Dendritic cell treated with granulocyte-macrophage colony-stimulating factor and Interleukin-4, amounts not matched to agents 40 ng/mL and 50 ng/mL, for 4 days (primary cell): ENCODE results near the gene FGD2.

Experiments
- H3K27ac Mint-ChIP-seq: one replicate; pipeline ENCODE4 v1.8.0; 2022; ENCODE audit warnings: mild to moderate bottlenecking, mixed read lengths
- H3K27me3 Mint-ChIP-seq: one replicate; pipeline ENCODE4 v1.8.0; 2022; ENCODE audit warnings: mild to moderate bottlenecking, mixed read lengths
- H3K36me3 Mint-ChIP-seq: one replicate; pipeline ENCODE4 v1.8.0; 2022; ENCODE audit warnings: low read depth, mixed read lengths
- H3K4me1 Mint-ChIP-seq: one replicate; pipeline ENCODE4 v1.8.0; 2022; ENCODE audit warnings: low read depth, mixed read lengths
- H3K4me3 Mint-ChIP-seq: one replicate; pipeline ENCODE4 v1.8.0; 2022; ENCODE audit warnings: mild to moderate bottlenecking, moderate library complexity, mixed read lengths
- H3K9me3 Mint-ChIP-seq: one replicate; pipeline ENCODE4 v1.8.0; 2022; ENCODE audit warnings: mixed read lengths
- intact Hi-C: fragments of 100-400 bp; cut with micrococcal nuclease; formaldehyde crosslinking; loops from one replicate; pipeline ENCODE4 v1.15.0; 2022

The FGD2 gene

GRCh38 chr6:37011656-37012378, 6.4 kb downstream of the FGD2 start:
- Mint-ChIP-seq H3K27ac (peak overlapping the region; percentile 86), H3K4me1 (peaks cover 84% of the 10 kb centered on the region), H3K9me3 (no peaks in the 10 kb centered on the region), H3K27me3 (no peaks in the 10 kb centered on the region), H3K4me3 (no peak overlapping the region), H3K36me3 (peaks cover 99% of the 10 kb centered on the region)
- intact Hi-C loops: no loop called here

DNA sequence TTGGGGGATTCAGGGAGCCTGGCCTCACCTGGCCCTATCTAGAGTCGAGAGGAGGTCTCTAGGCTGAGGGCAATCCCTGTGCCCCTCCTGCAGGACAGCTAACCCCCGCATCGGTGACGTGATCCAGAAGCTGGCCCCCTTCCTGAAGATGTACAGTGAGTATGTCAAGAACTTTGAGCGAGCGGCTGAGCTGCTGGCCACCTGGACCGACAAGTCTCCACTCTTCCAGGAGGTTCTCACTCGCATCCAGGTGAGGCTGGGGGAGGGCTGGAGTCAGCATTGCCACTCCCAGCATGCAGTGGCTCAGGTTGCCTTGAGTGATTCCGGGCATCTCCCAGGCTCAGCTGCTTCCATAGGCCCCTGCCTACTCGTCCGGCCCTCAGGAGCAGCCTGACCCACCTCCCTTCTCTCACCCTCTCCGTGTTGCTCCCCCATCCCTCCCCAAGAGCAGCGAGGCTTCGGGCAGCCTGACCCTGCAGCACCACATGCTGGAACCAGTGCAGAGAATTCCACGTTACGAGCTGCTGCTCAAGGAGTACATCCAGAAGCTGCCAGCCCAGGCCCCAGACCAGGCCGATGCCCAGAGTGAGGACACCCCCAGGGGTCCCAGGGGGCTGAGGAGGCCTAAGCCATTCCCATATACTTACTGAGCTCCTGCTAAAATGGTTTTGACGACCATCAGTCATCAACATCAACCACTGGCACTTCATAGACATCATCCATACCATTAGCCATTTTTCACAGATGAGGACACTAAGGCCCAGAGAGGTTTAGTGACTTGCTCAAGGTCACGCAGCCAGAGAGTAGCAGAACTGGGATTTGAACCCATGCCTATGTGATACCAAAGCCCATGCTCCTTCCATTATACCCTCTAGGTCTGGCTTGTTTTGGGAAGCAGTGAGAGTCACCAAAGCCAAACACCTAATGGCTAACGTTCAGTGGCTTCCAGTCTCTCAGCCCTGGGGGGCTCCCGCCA, 8.3 kb downstream of the FGD2 start:
- Mint-ChIP-seq H3K9me3 (no peaks in the 10 kb centered on the region), H3K27me3 (no peaks in the 10 kb centered on the region), H3K4me3 (no peak overlapping the region), H3K36me3 (peaks cover 99% of the 10 kb centered on the region), H3K27ac (peak overlapping the region; percentile 52), H3K4me1 (peaks cover 90% of the 10 kb centered on the region)
- intact Hi-C loops: no loop called here

- Mint-ChIP-seq H3K27ac (peak overlapping the region; percentile 56), H3K9me3 (no peaks in the 10 kb centered on the region), H3K27me3 (no peaks in the 10 kb centered on the region), H3K4me3 (no peak overlapping the region), H3K4me1 (peaks cover 90% of the 10 kb centered on the region), H3K36me3 (peaks cover 99% of the 10 kb centered on the region)
- intact Hi-C loops: loop anchor here (5.0 kb wide), 1 partner anchor 37 kb away; no protein-coding TSS in a partner anchor
These were observed 9.2 kb downstream of the FGD2 start for GRCh38 chr6:37014667-37015066.

DNA sequence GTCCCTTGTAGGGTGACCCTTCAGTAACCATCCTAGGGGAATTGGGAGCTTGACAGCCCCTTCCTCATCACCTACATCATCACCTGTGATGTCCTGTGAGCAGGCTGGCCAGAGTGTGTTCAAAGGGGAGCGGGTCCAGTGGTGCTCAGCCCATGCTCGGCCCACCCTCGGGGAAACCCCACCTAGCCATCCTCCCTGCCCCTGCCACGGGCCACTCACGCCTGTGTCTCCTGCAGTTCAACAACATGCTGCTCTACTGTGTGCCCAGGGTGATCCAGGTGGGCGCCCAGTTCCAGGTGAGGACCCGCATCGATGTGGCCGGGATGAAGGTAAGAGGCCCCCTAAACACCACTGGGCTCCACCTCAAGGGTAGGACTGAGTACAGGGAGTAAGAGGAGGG, 10.1 kb downstream of the FGD2 start:
- Mint-ChIP-seq H3K36me3 (peaks cover 99% of the 10 kb centered on the region), H3K4me3 (no peak overlapping the region), H3K9me3 (no peaks in the 10 kb centered on the region), H3K27ac (peak overlapping the region; percentile 56), H3K27me3 (no peaks in the 10 kb centered on the region), H3K4me1 (peaks cover 86% of the 10 kb centered on the region)
- intact Hi-C loops: loop anchor here (5.0 kb wide), 1 partner anchor 38 kb away; no protein-coding TSS in a partner anchor

- peak overlapping the region; percentile 44 for H3K27ac Mint-ChIP-seq
- H3K36me3 Mint-ChIP-seq: peaks cover 99% of the 10 kb centered on the region
- H3K27me3 Mint-ChIP-seq: no peaks in the 10 kb centered on the region
- intact Hi-C loops: loop anchor here (5.0 kb wide), 1 partner anchor 40 kb away; no protein-coding TSS in a partner anchor
- peaks cover 86% of the 10 kb centered on the region for H3K4me1 Mint-ChIP-seq
- H3K9me3 Mint-ChIP-seq: no peaks in the 10 kb centered on the region
- no peak overlapping the region for H3K4me3 Mint-ChIP-seq
These were observed 11.5 kb downstream of the FGD2 start for GRCh38 chr6:37016995-37017394.

DNA sequence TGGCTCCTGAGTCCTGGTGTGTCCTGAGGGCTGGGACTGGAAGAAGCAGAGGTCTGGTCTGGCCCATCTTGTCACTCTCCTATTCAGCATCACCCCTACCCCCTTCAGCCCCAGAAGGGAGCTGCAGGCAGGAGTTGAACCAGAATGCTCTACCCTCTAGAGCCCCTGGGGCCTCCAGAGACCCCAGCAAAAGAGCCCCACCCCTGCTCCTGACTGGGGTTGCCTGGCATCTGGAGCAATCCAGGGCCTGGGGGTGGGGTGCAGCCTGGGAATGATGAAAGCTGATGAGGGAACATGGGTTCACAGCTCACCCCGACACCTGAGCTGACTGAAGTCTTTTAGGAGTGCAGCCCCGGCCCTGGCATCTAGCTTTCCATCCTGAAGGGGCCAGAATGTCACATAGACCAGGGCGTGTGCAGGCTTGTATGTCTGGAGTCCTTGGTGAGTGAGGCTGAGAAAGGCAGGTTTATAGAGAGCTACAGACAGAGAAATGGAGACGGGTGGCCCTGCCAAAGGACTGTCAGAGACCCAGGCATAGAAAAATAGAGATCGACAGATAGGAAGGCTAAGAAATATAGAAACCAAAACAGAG, 12.2 kb downstream of the FGD2 start:
- H3K27me3 Mint-ChIP-seq: no peaks in the 10 kb centered on the region
- peaks cover 88% of the 10 kb centered on the region for H3K4me1 Mint-ChIP-seq
- H3K4me3 Mint-ChIP-seq: no peak overlapping the region

GRCh38 chr6:37018198-37019064, 13.0 kb downstream of the FGD2 start:
- Mint-ChIP-seq H3K4me3 (no peak overlapping the region), H3K27ac (peak overlapping the region; percentile 1), H3K36me3 (peaks cover 99% of the 10 kb centered on the region), H3K9me3 (no peaks in the 10 kb centered on the region), H3K4me1 (peaks cover 88% of the 10 kb centered on the region), H3K27me3 (no peaks in the 10 kb centered on the region)
- intact Hi-C loops: loop anchor here (1.0 to 5.0 kb wide), 3 partner anchors 41 to 252 kb away; no protein-coding TSS in a partner anchor

More for the DNA sequence above, 12.2 kb downstream of the FGD2 start:
- intact Hi-C loops: loop anchor here (1.0 to 5.0 kb wide), 3 partner anchors 40 to 251 kb away; no protein-coding TSS in a partner anchor
- peaks cover 99% of the 10 kb centered on the region for H3K36me3 Mint-ChIP-seq
- peak overlapping the region; percentile 1 for H3K27ac Mint-ChIP-seq
- no peaks in the 10 kb centered on the region for H3K9me3 Mint-ChIP-seq

DNA sequence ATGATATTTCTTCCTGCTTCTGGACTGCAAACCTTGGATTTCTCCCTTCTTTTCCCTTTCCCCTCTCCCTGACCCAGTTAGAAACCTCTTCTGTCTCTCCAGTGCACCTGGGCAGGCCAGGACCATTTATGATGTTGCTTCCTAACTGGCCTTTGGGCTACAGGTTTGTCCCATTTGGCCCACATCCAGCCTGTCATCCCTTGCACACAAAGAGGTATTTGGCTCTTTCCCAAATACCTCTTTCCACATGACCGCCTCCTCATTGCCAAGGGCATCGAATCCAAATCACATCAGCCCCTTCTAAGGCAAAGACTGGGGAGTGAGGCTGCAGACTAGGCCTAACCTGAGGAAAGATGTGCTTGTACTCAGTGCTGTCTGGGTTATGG, 13.6 kb downstream of the FGD2 start:
- H3K36me3 Mint-ChIP-seq: peaks cover 99% of the 10 kb centered on the region
- H3K27me3 Mint-ChIP-seq: no peaks in the 10 kb centered on the region
- H3K4me1 Mint-ChIP-seq: peaks cover 82% of the 10 kb centered on the region
- H3K9me3 Mint-ChIP-seq: no peaks in the 10 kb centered on the region
- no peak overlapping the region for H3K4me3 Mint-ChIP-seq
- H3K27ac Mint-ChIP-seq: no peak overlapping the region
- intact Hi-C loops: loop anchor here (5.0 kb wide), 1 partner anchor 42 kb away; no protein-coding TSS in a partner anchor

DNA sequence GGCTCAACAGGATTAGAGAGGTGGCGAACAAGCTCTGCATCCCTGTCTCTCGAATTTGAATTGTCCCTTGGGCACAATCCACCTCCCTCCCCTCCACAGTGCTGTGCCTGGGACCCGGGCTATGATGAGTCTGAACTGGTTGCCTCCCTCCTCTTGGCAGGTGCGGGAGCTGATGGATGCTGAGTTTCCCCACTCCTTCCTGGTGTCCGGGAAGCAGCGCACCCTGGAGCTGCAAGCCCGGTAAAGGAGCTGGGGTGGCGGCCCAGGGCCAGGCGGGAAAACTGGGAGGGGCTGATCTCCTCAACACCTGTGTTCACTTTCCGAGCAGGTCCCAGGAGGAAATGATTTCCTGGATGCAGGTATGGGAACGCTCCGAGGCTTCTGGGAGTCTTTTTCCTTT, 14.9 kb downstream of the FGD2 start:
- Mint-ChIP-seq H3K27me3 (no peaks in the 10 kb centered on the region), H3K4me1 (peaks cover 77% of the 10 kb centered on the region), H3K9me3 (no peaks in the 10 kb centered on the region), H3K27ac (no peak overlapping the region), H3K36me3 (peaks cover 99% of the 10 kb centered on the region), H3K4me3 (no peak overlapping the region)
- intact Hi-C loops: no loop called here

GRCh38 chr6:37020812-37021211, 15.4 kb downstream of the FGD2 start:
- intact Hi-C loops: no loop called here
- H3K27ac Mint-ChIP-seq: no peak overlapping the region

GRCh38 chr6:37021356-37022129, 16.1 kb downstream of the FGD2 start:
- Mint-ChIP-seq H3K27ac (peak overlapping the region; percentile 9), H3K4me3 (no peak overlapping the region), H3K27me3 (no peaks in the 10 kb centered on the region), H3K9me3 (no peaks in the 10 kb centered on the region), H3K36me3 (peaks cover 100% of the 10 kb centered on the region), H3K4me1 (peaks cover 77% of the 10 kb centered on the region)
- intact Hi-C loops: no loop called here

More at GRCh38 chr6:37020812-37021211, 15.4 kb downstream of the FGD2 start:
- Mint-ChIP-seq H3K9me3 (no peaks in the 10 kb centered on the region), H3K36me3 (peaks cover 99% of the 10 kb centered on the region), H3K4me3 (no peak overlapping the region), H3K27me3 (no peaks in the 10 kb centered on the region), H3K4me1 (peaks cover 77% of the 10 kb centered on the region)

DNA sequence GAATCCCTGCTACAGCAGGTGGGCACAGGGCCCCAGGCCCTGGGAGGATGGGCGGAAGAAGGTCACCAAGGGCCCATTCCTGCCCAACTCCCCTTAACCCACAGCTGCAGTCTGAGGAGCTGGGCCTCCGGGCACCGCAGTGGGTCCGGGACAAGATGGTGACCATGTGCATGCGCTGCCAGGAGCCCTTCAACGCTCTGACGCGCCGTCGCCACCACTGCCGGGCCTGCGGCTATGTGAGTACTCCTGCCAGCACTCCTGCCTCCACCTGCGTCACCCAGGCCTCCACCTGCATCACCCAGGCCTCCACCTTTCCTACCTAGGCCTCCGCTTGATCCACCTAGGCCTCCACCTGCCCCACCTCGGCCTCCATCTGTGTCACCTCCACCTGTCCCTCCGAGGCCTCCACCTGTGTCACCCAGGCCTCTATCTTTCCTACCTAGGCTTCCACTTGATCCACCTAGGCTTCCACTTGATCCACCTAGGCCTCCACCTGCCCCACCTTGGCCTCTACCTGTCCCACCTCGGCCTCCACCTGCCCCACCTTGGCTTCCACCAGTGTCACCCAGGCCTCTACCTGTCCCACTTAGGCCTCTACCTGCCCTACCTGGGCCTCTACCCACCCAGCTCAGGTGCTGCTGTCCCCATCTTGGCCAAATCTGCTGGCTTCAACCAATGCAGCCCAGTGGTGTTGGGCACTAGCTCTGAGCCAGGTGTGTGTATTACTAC, 16.8 kb downstream of the FGD2 start:
- H3K27ac Mint-ChIP-seq: peak overlapping the region; percentile 3
- peaks cover 100% of the 10 kb centered on the region for H3K36me3 Mint-ChIP-seq
- no peaks in the 10 kb centered on the region for H3K27me3 Mint-ChIP-seq
- H3K4me1 Mint-ChIP-seq: peaks cover 75% of the 10 kb centered on the region
- no peaks in the 10 kb centered on the region for H3K9me3 Mint-ChIP-seq
- H3K4me3 Mint-ChIP-seq: no peak overlapping the region
- intact Hi-C loops: no loop called here
